SK-N-MC (cell line): ENCODE results near the gene EPG5.
"Not testable (repeated sequence)": the region's sequence is repeated elsewhere in the genome, so short reads cannot be mapped to it uniquely, and the experiment has no call there.

ENCODE experiments used
- DNase-seq: peaks from one replicate; pipeline ENCODE4 v3.0.0-alpha.2; 2011; ENCODE audit warnings: low read depth, low spot score
- H3K27ac ChIP-seq: fragments of 200-600 bp; sonication (generic); 2 replicates; pipeline ENCODE4 v1.5.1; 2016; ENCODE audit warnings: mixed run types
- H3K36me3 ChIP-seq: fragments of 200-600 bp; sonication (generic); 2 replicates; pipeline ENCODE4 v1.6.1; 2017; ENCODE audit warnings: antibody characterized with exemption, low read length, mixed read lengths; ENCODE audit not compliant: insufficient read depth
- H3K4me3 ChIP-seq: fragments of 200-600 bp; sonication (generic); 2 replicates; pipeline ENCODE4 v1.5.1; 2016
- H3K9ac ChIP-seq: fragments of 200-600 bp; sonication (generic); 2 replicates; pipeline ENCODE4 v1.8.0; 2017; ENCODE audit warnings: mixed run types, mixed read lengths; ENCODE audit not compliant: insufficient read length
- H3K9me3 ChIP-seq: fragments of 200-600 bp; sonication (generic); 2 replicates; pipeline ENCODE4 v1.6.1; 2017; ENCODE audit warnings: low read depth, mild to moderate bottlenecking, antibody characterized with exemption, low read length, moderate library complexity, mixed read lengths
- EZH2 ChIP-seq: fragments of 200-600 bp; sonication (generic); IDR thresholded peaks from one replicate; pipeline ENCODE4 v1.6.1; 2017; ENCODE audit warnings: antibody characterized with exemption
- FOXP2 ChIP-seq: optimal IDR thresholded peaks from 2 replicates; pipeline ENCODE3; 2011; ENCODE audit warnings: mild to moderate bottlenecking, moderate library complexity; ENCODE audit not compliant: insufficient read depth; ENCODE audit errors: extremely low read length, control extremely low read depth
- POLR2AphosphoS5 ChIP-seq: IDR thresholded peaks from 2 replicates; pipeline ENCODE4 v1.6.1; 2012; ENCODE audit warnings: mild to moderate bottlenecking, low read depth, low read length, borderline replicate concordance

Gene EPG5

GRCh38 chr18:45962866-45963265 is 4.3 kb downstream of the EPG5 start:
- no peaks in the 10 kb centered on the region for H3K9me3 ChIP-seq
- H3K4me3 ChIP-seq: no peak overlapping the region
- TF ChIP-seq FOXP2 (no peak), EZH2 (no peak), POLR2AphosphoS5 (no peak)
- no peaks in the 10 kb centered on the region for H3K36me3 ChIP-seq
- no peak overlapping the region for H3K27ac ChIP-seq
- no peak for DNase-seq
- H3K9ac ChIP-seq: no peak overlapping the region

- Histone ChIP-seq H3K36me3 (no peaks in the 10 kb centered on the region), H3K9me3 (no peaks in the 10 kb centered on the region), H3K4me3 (no peak overlapping the region), H3K27ac (no peak overlapping the region), H3K9ac (no peak overlapping the region)
- TF ChIP-seq EZH2 (no peak), POLR2AphosphoS5 (no peak), FOXP2 (no peak)
- no peak for DNase-seq
These were observed 4.7 kb downstream of the EPG5 start for GRCh38 chr18:45962461-45962860.

GRCh38 chr18:45959484-45959883 is 7.6 kb downstream of the EPG5 start:
- not testable (repeated sequence) for H3K4me3 ChIP-seq, DNase-seq, H3K36me3 ChIP-seq, H3K9me3 ChIP-seq, H3K9ac ChIP-seq, H3K27ac ChIP-seq

- H3K9ac ChIP-seq: no peak overlapping the region
- no peak overlapping the region for H3K4me3 ChIP-seq
- peaks cover 12% of the 10 kb centered on the region; the same call in 1 of the 2 replicates for H3K36me3 ChIP-seq
- TF ChIP-seq POLR2AphosphoS5: no peak
- TF ChIP-seq FOXP2: no peak
- TF ChIP-seq EZH2: no peak
- H3K9me3 ChIP-seq: no peaks in the 10 kb centered on the region
- no peak overlapping the region for H3K27ac ChIP-seq
- no peak for DNase-seq
These were observed 8.4 kb downstream of the EPG5 start for GRCh38 chr18:45958730-45959129.

- Histone ChIP-seq H3K9ac (no peak overlapping the region), H3K4me3 (no peak overlapping the region), H3K27ac (no peak overlapping the region), H3K36me3 (peaks cover 12% of the 10 kb centered on the region; the same call in 1 of the 2 replicates), H3K9me3 (no peaks in the 10 kb centered on the region)
- no peak for TF ChIP-seq EZH2
- no peak for TF ChIP-seq POLR2AphosphoS5
- TF ChIP-seq FOXP2: no peak
- no peak for DNase-seq
These were observed 9.1 kb downstream of the EPG5 start for GRCh38 chr18:45958027-45958426.

GRCh38 chr18:45957100-45957499 is 10.0 kb downstream of the EPG5 start:
- DNase-seq: no peak
- TF ChIP-seq FOXP2 (no peak), POLR2AphosphoS5 (no peak), EZH2 (no peak)
- Histone ChIP-seq H3K27ac (no peak overlapping the region), H3K36me3 (peaks cover 17% of the 10 kb centered on the region; the same call in 1 of the 2 replicates), H3K9ac (no peak overlapping the region), H3K4me3 (no peak overlapping the region), H3K9me3 (no peaks in the 10 kb centered on the region)

- no peaks in the 10 kb centered on the region for H3K9me3 ChIP-seq
- H3K9ac ChIP-seq: no peak overlapping the region
- H3K4me3 ChIP-seq: no peak overlapping the region
- no peak for DNase-seq
- H3K36me3 ChIP-seq: peaks cover 17% of the 10 kb centered on the region; the same call in 1 of the 2 replicates
- H3K27ac ChIP-seq: no peak overlapping the region
- TF ChIP-seq POLR2AphosphoS5 (no peak), EZH2 (no peak), FOXP2 (no peak)
These were observed 12.8 kb downstream of the EPG5 start for GRCh38 chr18:45954070-45954934.

- no peak overlapping the region for H3K4me3 ChIP-seq
- H3K9ac ChIP-seq: no peak overlapping the region
- H3K27ac ChIP-seq: no peak overlapping the region
- peaks cover 23% of the 10 kb centered on the region; the same call in 1 of the 2 replicates for H3K36me3 ChIP-seq
- no peak for DNase-seq
- TF ChIP-seq POLR2AphosphoS5: no peak
- no peak for TF ChIP-seq FOXP2
- no peak for TF ChIP-seq EZH2
- no peaks in the 10 kb centered on the region for H3K9me3 ChIP-seq
These were observed 16.0 kb downstream of the EPG5 start for GRCh38 chr18:45951016-45951714.
